OCI-M1 (cell line): ENCODE measurements around the gene DUSP11.
A peak's percentile ranks its signal among the peaks of the same experiment; 100 is the strongest.
"Not testable (repeated sequence)": the region's sequence is repeated elsewhere in the genome, so short reads cannot be mapped to it uniquely, and the experiment has no call there.

Experiments
- DNase-seq: peaks from one replicate; lab custom pipeline; 2025; lab: John Stamatoyannopoulos, UW

DUSP11 gene

DNA sequence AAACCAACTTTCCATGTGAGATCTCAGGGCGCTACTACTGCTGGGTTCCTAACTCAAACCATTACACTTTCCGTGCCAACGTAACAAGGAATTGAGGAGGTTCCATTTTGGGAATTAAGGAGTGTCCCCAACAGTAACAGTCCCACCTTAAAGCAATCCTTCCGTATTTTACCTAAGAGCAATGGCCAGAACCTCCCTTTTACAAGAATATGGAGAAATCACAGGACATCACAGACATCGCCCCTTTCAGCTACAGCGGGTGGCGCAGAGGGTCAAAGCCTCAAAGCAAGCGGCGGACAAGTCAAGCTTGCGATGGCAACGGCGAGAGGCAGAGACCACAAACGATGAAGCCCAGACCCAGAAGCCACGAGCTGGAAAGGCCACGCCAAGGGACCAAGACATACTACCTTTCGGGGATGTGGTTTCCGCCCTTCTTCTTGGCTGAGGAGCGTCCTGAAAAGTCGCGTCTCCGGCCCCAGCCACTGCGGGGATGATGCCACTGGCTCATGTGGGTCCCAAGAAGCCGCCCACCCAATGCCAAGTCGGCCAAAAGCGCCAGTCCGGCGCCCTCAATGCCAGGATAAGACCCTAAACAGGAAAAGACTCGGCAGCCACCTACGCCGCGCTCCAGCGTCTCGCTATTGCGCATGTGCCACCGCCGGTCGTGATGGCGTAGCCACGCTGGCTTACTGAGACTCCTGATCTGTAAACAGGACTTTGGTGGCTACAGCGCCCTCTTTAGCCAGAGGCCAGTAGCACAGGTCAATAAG is at the start of gene DUSP11:
DUSP11 (minus strand) TSS at position 637 of the 770 bp plus-strand sequence; CDS start at position 508, 129 bp downstream.
- peak; percentile 97 for DNase-seq

DNA sequence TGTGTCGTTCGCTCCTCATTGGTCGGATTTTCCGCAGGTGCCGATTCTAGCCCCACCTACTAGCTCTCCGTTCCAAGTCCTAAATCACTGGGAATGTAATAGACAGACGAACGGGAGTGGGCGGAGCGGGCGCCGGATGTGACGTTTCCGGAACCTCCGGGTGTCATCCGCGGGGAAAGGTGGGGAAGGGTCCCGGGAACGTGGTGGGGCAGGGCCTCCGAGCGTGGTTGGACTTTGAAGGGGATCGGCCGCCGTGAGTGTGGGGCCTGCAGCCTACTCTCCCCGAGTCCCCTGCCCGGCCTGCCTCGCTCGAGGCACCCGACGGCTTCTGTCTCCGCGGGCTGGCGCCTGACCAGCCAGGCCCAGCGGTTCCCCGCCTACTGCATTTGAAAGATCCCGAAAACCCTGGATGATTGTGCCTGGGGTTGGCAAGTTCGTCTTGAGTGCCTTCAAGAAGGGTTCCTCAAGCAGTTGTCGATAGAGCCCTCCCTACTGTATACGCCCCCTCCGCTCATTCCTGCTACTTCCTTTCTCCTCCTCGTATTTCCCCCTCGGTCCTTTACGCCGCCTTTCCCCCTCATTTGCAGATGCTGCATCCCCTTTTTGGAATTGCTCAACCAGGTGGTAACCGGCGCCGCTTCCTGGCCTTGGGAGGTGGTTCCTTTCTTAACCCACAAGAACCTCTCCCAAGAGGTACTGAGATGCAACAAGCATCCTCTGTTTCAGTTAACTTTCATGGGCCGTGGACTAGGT is 49.1 kb upstream of the DUSP11 start, which contains the start of gene STAMBP:
STAMBP (plus strand) TSS at position 144 of the 753 bp plus-strand sequence. CDS start 1,896 bp downstream, outside the sequence.
- peak; percentile 95 for DNase-seq

DNA sequence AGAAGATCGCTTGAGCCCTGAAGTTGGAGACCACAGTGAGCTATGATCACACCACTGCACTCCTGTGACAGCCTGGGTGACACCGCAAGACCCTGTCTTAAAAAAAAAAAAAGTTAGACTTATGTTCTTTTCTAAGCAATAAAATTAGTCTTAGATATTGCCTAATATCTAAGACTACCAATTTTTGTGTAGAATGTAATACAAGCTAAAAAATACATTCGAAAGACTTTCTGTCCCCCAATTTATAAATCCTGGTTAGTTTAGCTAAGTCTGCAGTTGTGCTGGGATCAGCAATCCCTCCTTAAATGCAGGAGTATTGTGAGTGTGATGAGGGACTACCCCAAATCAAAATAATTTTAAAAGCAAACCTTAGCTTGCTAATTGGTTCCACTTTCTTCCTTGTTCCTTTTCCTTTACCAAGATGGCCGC is 48.5 kb upstream of the DUSP11 start:
- DNase-seq: no peak

DNA sequence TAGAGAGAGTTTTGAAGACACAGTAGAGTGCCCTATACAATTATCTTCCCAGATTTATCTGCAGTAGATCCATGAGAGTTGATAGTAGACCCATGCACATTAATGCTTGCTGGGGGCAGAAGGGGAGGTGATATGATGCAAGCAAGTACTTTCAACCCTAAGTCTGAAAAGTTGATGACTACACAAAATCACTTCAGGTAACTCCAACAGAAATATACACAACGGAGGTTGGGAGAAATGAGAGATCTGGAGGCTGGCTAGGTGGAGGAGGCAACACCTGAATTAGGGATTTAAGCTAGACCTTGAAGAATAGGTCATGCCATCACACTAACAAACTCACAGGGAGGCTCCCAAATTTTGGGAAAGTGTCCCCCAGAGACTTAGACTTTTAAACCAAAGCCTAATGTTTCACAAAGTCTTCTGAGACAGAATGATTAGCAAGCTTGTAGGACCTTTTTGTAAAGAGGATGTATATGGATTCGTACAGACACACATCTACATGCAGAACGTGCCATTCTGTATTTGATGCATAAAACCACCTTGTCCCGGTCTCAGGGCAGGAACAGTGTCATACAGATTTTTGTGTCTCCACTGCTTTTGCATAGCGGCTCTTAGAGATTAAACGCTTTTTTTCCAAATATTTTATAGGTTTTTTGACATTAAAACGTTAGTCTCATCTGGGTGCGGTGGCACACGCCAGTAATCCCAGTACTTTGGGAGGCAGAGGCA is 47.9 kb upstream of the DUSP11 start:
- no peak for DNase-seq

DNA sequence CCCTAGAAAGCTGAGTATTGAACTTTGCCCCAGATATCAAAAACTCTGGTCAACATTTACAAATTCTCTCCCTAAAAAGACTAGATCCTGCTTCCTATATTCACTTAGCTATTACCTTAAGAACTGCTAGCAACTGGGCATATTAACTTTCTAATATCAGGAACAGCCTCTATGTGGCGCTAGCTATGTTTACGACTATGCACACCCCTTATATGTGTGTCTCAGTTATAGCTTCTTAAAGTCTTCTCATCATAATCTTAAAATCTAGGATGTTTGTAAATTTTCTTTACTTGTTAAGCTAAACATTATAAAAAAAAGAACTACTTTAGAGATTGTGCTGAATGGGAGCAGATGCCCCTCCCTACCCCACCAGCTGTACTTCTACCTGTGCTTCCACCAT is 47.1 kb upstream of the DUSP11 start:
- peak; percentile 71 for DNase-seq

DNA sequence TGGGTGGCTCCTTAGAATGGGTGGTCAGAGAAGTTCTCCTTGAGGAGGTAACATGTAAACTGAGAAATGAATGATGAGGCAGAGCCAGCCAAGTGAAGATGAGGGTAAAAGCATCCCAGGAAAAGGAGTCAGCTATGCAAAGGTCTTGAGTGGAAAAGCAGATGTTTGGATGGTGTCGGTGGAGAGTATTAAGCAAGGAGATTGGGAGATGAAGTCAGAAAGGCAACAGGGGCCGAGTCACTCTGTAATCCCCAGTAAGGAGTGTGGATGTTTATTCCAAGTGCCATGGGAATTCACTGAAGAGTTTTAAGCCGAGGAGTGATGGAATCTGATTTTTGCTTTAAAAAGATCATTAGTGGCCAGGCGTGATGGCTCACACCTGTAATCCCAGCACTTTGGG is 45.5 kb upstream of the DUSP11 start:
- no peak for DNase-seq

DNA sequence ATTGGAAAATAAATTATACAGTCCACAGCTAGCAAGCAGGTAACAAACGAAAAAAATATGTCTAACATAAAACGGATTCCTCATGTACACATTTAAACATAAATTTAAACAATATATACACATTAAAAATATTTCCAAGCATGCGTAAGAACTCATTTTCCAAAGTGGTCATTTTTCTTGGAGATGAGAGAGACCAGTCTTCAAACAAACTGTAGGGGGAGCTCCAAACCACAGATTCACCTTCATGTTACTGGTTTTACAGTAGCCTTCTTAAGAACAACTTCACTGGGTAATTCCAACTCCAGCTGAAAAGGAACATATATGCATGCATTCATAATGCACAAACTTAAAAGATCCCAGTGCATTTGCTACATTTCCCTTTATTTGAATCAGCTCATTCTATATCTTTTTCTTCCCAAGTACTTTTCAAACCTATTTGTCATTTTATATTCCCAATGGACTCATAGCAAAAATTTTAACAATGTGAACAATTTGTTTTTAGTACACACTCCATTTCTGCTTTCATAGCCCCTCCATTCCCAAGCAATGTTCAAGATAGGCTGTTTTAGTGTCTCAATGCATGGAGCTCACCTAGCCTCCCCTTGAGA is 44.1 kb upstream of the DUSP11 start:
- peak; percentile 78 for DNase-seq

DNA sequence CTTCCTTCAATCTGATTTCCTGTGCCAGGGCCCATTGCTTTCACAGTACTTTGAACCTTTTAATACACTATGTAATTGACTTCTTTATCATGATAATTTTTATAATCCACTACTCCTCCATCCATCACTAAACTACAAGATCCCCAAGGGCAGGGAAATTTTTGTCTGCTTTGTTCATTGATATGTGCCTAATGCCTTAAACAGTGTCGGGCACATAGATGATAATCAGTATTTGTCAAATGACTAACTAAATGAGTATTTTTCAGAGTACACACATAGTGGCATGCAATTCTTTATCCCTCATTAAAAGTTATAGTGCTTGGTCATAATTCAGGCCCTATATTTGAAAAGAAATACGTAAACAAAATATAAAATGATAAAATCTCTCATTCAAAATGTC is 43.5 kb upstream of the DUSP11 start:
- no peak for DNase-seq

DNA sequence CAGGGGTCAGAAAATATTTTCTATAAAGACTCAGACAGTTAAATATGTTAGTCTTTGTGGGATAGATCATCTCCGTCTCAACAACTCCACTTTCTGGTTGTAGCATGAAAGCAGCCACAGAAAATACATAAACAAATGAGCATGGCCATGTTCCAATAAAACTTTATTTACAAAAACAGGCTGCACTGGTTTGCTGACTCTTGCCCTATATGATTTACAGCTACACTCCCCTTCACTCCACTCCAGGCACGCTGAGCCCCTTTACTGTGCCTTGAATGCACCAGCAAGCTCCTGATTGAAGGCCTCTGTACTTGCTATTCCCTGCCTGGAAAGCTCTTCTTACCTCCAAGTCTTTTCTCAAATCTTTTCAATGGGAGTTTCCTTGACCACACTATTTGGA is 43.1 kb upstream of the DUSP11 start:
- DNase-seq: no peak

DNA sequence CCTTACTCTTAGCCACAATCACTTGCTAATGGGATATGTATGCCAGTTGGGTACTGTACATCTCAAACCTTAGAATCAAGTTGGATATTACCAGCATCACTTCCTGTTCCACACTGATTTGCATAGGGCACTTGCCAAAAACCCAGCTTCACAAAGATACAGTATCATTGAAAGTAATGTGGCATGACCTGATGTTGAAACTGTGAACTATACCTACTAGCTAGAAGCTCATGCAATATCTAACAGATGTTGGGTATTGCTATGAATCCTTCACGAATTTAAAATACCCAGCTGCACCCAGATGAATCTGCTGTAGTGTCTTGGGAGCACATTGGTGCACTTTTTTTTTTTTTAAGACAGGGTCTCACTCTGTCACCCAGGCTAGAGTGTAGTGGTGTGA is 42.4 kb upstream of the DUSP11 start:
- DNase-seq: no peak

DNA sequence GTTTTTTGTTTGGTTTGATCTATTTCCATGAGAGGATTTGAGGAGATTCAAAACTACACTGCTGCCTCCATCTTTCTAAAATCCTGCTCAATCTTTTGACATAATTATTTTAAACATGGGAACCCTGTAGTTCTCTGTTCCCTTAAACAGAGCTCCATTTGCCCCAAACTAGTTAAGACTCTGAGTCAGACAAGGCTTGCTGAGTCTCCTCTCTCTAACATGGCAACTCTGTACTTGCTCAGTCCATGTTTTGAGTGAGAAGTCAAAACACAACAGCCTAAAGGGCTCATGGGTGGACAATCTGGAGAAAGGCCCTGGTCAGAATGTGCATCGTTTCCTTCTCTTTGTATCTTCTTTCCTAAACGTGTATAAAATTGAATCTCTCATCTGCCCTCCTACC is 41.8 kb upstream of the DUSP11 start:
- DNase-seq: no peak

DNA sequence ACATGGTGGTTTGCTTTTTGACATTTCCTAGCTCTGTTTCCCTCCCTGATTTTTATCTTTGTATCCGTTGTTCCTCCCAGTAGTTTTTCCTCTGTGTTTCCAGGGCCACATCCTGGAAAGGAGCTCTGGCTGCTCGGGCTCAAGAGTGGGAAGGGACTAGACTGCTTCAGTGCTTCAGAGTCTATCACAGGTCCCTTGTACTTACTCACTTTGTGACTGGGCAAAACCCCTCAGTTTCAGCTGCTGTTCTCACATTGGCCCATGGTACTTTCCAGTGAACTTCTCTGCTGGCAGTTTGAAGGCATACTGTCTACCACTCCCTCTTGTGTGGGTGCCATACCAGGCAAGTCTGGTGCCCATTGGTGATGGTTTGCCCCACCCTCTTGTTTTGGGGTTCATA is 41.3 kb upstream of the DUSP11 start:
- no peak for DNase-seq

DNA sequence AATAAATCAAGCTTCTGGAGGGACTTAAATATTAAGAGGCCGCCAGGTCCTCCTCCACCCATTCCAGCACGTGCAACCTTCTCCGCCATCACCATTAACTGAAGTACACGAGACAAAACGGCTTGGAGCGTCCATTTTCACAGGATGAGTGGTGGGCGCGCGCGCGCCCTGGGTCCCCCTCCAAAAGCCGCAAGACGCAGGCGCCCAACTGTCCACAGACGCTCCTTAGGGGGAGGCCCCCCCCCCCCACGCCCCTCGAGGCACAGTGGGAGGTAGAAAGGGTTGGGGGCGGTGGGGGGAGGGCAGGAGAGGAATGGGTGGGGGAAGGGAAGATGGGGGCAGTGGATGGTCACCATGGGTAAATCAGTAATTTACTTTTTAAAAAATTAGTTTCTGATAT is 38.4 kb upstream of the DUSP11 start:
- no peak for DNase-seq

DNA sequence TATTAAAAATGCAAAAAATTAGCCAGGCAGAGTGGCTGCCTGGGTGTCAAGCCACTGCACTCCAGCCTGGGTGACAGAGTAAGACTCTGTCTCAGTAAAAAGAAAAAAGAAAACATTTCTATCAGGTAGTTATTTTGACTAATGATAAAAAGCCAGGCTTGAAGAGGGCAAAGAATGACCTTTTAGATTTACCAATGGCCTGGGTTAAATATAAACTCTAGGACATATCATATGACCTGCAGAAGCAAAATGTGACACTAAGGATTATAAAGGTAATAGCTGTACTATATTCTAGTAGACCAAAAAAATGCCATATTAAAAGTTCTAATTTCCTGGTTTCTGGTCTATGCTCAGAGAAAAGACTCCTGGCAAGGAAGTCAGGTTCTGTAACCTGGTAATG is 32.7 kb upstream of the DUSP11 start:
- no peak for DNase-seq

DNA sequence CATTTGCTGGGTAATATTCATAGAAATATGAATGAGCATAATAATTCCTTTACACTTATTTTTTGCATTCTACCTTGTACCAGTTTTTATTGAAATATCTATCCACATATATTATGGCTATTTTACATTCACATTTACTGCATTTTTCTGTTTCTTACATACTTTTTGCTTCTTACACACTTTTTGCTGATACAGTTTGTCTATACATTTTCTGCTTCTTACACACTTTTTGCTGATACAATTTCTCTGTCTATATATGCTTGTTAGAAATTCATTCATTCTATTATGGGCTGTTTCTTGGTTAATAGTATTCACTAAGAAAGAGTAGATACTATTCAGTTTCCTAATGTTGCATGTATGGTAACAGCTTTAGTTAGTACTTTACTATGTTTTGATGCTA is 32.0 kb upstream of the DUSP11 start:
- no peak for DNase-seq

DNA sequence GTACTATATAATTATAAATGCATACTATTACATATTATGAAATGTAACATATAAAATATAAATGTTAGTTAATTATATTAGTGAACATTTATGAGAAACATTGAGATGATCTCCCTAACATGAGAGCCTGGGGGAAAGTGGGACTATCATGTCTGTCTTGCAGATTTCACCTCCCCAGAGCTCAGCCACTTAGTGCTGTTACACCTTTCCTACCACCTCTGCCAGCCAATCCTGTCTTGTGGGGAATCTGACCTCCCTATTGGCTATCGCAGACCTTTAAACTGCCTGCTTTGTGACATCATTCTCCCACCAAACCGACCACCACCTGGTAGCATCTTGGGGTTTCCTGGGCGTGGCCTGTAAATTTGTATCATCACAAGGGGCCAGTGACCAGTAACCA is 4.0 kb upstream of the DUSP11 start, which contains the start of gene C2orf78:
C2orf78 (plus strand) TSS at position 301 of the 400 bp plus-strand sequence. CDS start 127 bp downstream, outside the sequence.
- not testable (repeated sequence) for DNase-seq

DNA sequence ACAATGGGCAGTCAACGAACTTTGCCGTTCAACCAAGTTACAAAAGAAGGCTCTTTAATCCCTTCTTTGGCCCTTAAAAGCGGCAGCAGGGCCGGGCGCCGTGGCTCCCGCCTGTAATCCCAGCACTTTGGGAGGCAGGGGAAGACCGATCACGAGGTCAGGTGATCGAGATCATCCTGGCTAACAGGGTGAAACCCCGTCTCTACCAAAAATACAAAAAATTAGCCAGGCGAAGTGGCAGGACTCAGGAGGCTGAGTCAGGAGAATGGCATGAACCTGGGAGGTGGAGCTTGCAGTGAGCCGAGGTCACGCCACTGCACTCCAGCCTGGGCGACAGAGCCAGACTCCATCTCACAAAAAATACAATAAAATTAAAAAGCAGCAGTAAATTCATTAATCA is 3.5 kb upstream of the DUSP11 start:
- DNase-seq: not testable (repeated sequence)

DNA sequence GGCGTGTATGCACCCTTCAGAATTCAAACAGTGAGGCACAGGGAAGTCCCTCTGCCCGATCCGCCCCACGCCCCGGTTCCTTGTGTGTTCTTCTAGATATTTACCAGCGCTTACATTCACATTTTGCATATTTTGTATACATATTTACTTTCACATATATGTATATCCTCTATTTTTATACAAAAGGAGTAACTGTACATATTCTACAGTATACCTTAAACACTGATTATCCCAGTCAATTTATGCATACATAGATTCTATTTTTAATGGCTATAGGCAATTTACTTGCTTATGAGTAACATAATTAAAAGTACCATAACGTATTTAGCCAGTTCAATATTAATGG is 307 bp upstream of the DUSP11 start:
- DNase-seq: no peak

DNA sequence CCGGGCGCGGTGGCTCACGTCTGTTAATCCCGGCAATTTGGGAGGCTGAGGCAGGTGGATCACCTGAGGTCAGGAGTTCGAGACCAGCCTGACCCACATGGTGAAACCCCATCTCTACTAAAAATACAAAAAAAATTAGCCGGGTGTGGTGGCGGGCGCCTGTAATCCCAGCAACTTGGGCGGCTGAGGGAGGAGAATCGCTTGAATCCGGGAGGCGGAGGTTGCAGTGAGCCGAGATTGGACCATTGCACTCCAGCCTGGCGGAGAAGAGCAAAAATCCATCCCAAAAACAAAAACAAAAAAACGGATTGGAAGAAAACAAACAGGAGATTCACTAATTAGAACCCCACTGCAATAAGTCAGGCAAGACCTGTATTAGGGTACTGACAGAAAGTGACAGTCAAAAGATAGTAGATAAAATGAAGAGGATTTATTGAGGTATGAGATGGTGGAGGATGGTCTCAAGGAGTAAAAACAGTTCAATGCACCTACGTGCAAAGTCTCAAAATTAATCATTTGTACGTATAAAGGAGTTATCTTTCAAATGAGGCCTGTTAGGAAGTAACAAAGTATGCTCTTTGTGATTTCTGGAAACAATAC is 936 bp downstream of the DUSP11 start:
- DNase-seq: not testable (repeated sequence)

DNA sequence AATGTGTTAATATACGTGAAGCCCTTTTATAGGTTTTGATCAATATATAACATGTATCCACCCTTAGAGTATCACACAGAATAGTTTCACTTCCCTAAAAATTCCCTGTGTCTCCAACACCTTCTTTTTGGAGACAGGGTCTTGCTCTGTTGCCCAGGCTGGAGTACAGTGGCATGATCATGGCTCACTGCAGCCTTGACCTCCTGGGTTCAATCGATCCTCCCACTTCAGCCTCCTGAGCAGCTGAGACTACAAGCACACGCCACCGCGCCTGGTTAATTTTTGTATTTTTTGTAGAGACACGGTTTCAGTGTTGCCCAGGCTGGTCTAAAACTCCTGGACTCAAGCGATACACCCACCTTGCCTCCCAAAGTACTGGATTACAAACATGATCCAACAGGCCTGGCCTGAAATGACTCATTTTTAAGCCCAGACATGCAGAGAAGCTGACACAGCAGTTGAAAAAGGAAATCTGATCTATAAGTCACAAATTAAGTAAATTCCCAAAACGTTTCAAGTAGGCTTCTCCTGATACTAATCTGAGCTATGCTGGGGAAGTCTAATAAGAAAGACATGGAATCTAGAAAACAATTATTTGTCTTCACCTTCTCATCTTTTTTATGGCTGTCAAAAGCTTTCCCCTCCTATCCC is 2.9 kb downstream of the DUSP11 start:
- no peak for DNase-seq

DNA sequence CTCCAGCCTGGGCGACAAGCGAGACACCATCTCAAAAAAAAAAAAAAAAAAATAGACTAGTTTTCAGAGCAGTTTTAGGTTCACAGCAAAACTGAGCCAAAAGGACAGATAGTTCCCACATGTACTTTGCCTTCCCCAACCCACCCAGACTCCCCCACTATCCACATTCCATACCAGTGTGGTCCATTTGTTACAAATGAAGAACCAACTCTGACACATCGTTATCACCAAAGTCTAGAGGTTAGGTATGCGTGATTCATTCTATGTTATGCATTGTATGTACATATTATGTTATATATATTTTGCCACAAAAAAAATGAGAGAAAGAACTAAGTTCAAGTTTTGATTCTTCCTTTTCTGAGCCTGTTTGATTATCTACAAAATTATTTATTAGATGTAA is 3.5 kb downstream of the DUSP11 start:
- DNase-seq: no peak
